ENCODE measurements around the gene PLOD3. TPM values are rescaled to one million over a fixed set of nuclear protein-coding genes. Genes with fewer than 3 reads are reported as not detected.

The PLOD3 gene
- total and polyA plus RNA-seq, 2 donors (not counting 1 experiment from before 2014, with no cell fraction given) = 40.1 to 47.5 TPM

- 83% methylated on average over 3 of the region's 3 CpGs for WGBS (ENCODE audit: insufficient coverage)
- H3K4me3 Mint-ChIP-seq = peak overlapping the region; percentile 99
- TF ChIP-seq EZH2 (IDR thresholded peaks at IDR 0.05; ENCODE audit: borderline replicate concordance, insufficient read depth, low read depth, low read length, poor library complexity, severe bottlenecking) = no peak
- H3K27ac ChIP-seq (ENCODE audit: low read length in 2 of 2) = peak overlapping the region in 1 of 2 donors; percentile 55
- H2AFZ ChIP-seq (ENCODE audit: insufficient read depth, low read depth, low read length, poor library complexity, severe bottlenecking) = no peak overlapping the region
- peaks cover 62% of the 10 kb centered on the region for H3K79me2 ChIP-seq (ENCODE audit: control insufficient read depth, insufficient read depth, low read length)
- DNase-seq (peak; percentile 32), ATAC-seq (ENCODE audit: low read depth) (no peak)
- no peaks in the 10 kb centered on the region for H3K9me3 Mint-ChIP-seq (ENCODE audit: insufficient read depth)
- peaks cover 55% of the 10 kb centered on the region for H4K20me1 ChIP-seq (ENCODE audit: control insufficient read depth, insufficient read depth, low read length, poor library complexity, severe bottlenecking)
- H3K27me3 Mint-ChIP-seq = peaks cover 5% of the 10 kb centered on the region
- no peak overlapping the region for H3K4me3 ChIP-seq (ENCODE audit: control extremely low read depth in 1 of 5, extremely low read depth in 1 of 5, insufficient read depth in 1 of 5, low read depth in 2 of 5, low read length in 4 of 5)
- H3K4me2 ChIP-seq (replicated peaks; ENCODE audit: low read depth, low read length, poor library complexity, severe bottlenecking) = peak overlapping the region; percentile 81
- peaks cover 18 to 27% of the 10 kb centered on the region in 2 donors for H3K4me1 ChIP-seq (ENCODE audit: control insufficient read depth in 2 of 2, insufficient read depth in 2 of 2, low read length in 2 of 2)
- peaks cover 0 to 4% (median 0%) of the 10 kb centered on the region in 4 experiments for H3K27me3 ChIP-seq (replicated peaks in 1 of 4; ENCODE audit: control extremely low read depth in 1 of 4, control insufficient read depth in 3 of 4, insufficient read depth in 4 of 4, low read length in 3 of 4)
- H3K36me3 ChIP-seq (replicated peaks in 1 of 2; ENCODE audit: control extremely low read depth in 1 of 2, control insufficient read depth in 1 of 2, extremely low read depth in 1 of 2, insufficient read depth in 2 of 2, low read length in 1 of 2) = peaks cover 0 to 6% of the 10 kb centered on the region in 2 experiments
- no peak overlapping the region for H3K9ac ChIP-seq (ENCODE audit: low read length)
- POLR2A ChIA-PET = interaction anchor here (0.7 to 1.1 kb wide), 3 partner anchors 33 to 1168 kb away, joined by 4 to 11 read pairs (median 6); partner anchors contain the start of genes PLOD3 and ZNHIT1
- no peaks in the 10 kb centered on the region for H3K9me3 ChIP-seq (ENCODE audit: control extremely low read depth in 1 of 3, control insufficient read depth in 2 of 3, insufficient read depth in 1 of 3, low read length in 2 of 3)
- H3K4me1 Mint-ChIP-seq = peaks cover 36% of the 10 kb centered on the region
- CTCF ChIA-PET = no interaction called here
- intact Hi-C loops (cut with micrococcal nuclease) = loop anchor here (5.0 kb wide), 1 partner anchor 1233 kb away; the partner anchor contains the start of gene ZKSCAN1
- peak overlapping the region; percentile 46 for H3K27ac Mint-ChIP-seq
Measured at GRCh38 chr7:101250324-101250723, 32.9 kb upstream of the PLOD3 start.

- Histone ChIP-seq H3K9me3 (ENCODE audit: control extremely low read depth in 1 of 3, control insufficient read depth in 2 of 3, insufficient read depth in 1 of 3, low read length in 2 of 3) (no peaks in the 10 kb centered on the region), H4K20me1 (ENCODE audit: control insufficient read depth, insufficient read depth, low read length, poor library complexity, severe bottlenecking) (peaks cover 65% of the 10 kb centered on the region), H3K4me1 (ENCODE audit: control insufficient read depth in 2 of 2, insufficient read depth in 2 of 2, low read length in 2 of 2) (peaks cover 29 to 42% of the 10 kb centered on the region in 2 donors), H3K4me2 (replicated peaks; ENCODE audit: low read depth, low read length, poor library complexity, severe bottlenecking) (no peak overlapping the region), H3K36me3 (replicated peaks in 1 of 2; ENCODE audit: control extremely low read depth in 1 of 2, control insufficient read depth in 1 of 2, extremely low read depth in 1 of 2, insufficient read depth in 2 of 2, low read length in 1 of 2) (peaks cover 0 to 6% of the 10 kb centered on the region in 2 experiments), H3K9ac (ENCODE audit: low read length) (no peak overlapping the region), H3K27me3 (replicated peaks in 1 of 4; ENCODE audit: control extremely low read depth in 1 of 4, control insufficient read depth in 3 of 4, insufficient read depth in 4 of 4, low read length in 3 of 4) (no peaks in the 10 kb centered on the region), H3K4me3 (ENCODE audit: control extremely low read depth in 1 of 5, extremely low read depth in 1 of 5, insufficient read depth in 1 of 5, low read depth in 2 of 5, low read length in 4 of 5) (no peak overlapping the region), H2AFZ (ENCODE audit: insufficient read depth, low read depth, low read length, poor library complexity, severe bottlenecking) (no peak overlapping the region), H3K27ac (ENCODE audit: low read length in 2 of 2) (no peak overlapping the region), H3K79me2 (ENCODE audit: control insufficient read depth, insufficient read depth, low read length) (peaks cover 79% of the 10 kb centered on the region)
- WGBS (ENCODE audit: insufficient coverage) = 96% methylated on average over 5 of the region's 5 CpGs
- TF ChIP-seq EZH2 (IDR thresholded peaks at IDR 0.05; ENCODE audit: borderline replicate concordance, insufficient read depth, low read depth, low read length, poor library complexity, severe bottlenecking) (no peak), CTCF (IDR thresholded peaks at IDR 0.05) (no peak)
- CTCF ChIA-PET = interaction anchor here (0.6 to 1.6 kb wide), 2 partner anchors 31 to 92 kb away, joined by 4 to 6 read pairs; partner anchors contain the start of genes PLOD3 and ZNHIT1
- DNase-seq (no peak), ATAC-seq (ENCODE audit: low read depth) (no peak)
- Mint-ChIP-seq H3K4me1 (peaks cover 53% of the 10 kb centered on the region), H3K27ac (no peak overlapping the region), H3K4me3 (no peak overlapping the region), H3K27me3 (no peaks in the 10 kb centered on the region), H3K9me3 (ENCODE audit: insufficient read depth) (no peaks in the 10 kb centered on the region)
- intact Hi-C loops (cut with micrococcal nuclease) = no loop called here
- POLR2A ChIA-PET = interaction anchor here (0.5 to 0.7 kb wide), 2 partner anchors 43 to 360 kb away, joined by 5 read pairs; no protein-coding TSS in a partner anchor
Measured at GRCh38 chr7:101248276-101248675, 30.9 kb upstream of the PLOD3 start.

Measured in B cell (primary cell).